H1 (cell line): ENCODE results near the gene KIFBP. TPM values are rescaled to one million over a fixed set of nuclear protein-coding genes. Genes with fewer than 3 reads are reported as not detected.

Experiments used
- ASH2L ChIP-seq: fragments of 200-600, 300-600 bp; sonication (generic); IDR thresholded peaks from one replicate; pipeline ENCODE4 v1.7.1; 2017; ENCODE audit warnings: low read length
- CTBP2 ChIP-seq: IDR thresholded peaks from 2 replicates; pipeline ENCODE4 v1.7.0; 2011; ENCODE audit warnings: borderline replicate concordance, mild to moderate bottlenecking, moderate library complexity, mixed read lengths, low read length; ENCODE audit not compliant: insufficient read depth, insufficient read length
- KDM1A ChIP-seq: fragments of 200-600, 300-600 bp; sonication (generic); IDR thresholded peaks from 2 replicates; pipeline ENCODE4 v1.7.1; 2016; ENCODE audit warnings: mild to moderate bottlenecking, low read length, borderline replicate concordance
- NANOG ChIP-seq: IDR thresholded peaks from 2 replicates; pipeline ENCODE4 v1.6.1; 2011; ENCODE audit warnings: low read length, low read depth, mild to moderate bottlenecking, inconsistent platforms; ENCODE audit not compliant: insufficient read depth, poor library complexity, severe bottlenecking
- RBBP5 ChIP-seq: IDR thresholded peaks from 2 replicates; pipeline ENCODE4 v1.7.1; 2012; ENCODE audit warnings: low read depth, mild to moderate bottlenecking, inconsistent platforms, low read length, moderate library complexity, borderline replicate concordance
- SAP30 ChIP-seq: fragments of 300-600 bp; sonication (generic); IDR thresholded peaks from 2 replicates; pipeline ENCODE4 v1.7.1; 2012; ENCODE audit warnings: low read length, moderate library complexity, mild to moderate bottlenecking, inconsistent platforms; ENCODE audit not compliant: insufficient read depth, insufficient replicate concordance
- TAF1 ChIP-seq: IDR thresholded peaks from 2 replicates; pipeline ENCODE4 v1.6.1; 2011; ENCODE audit warnings: mild to moderate bottlenecking, low read depth, low read length
- polyA plus RNA-seq, 7 experiments: library from polyadenylated mRNA; depleted of rRNA in 3 of 7; stranded (reverse) in 5 of 7; unstranded in 2 of 7; fragments of >200 nt in 5 of 7; fragments of 200-250 nt in 2 of 7; gene quantifications; 1 replicate in 5 of 7; 2 replicates in 1 of 7; 4 replicates in 1 of 7; pipeline versions ENCODE4 v1.2.1 to v1.2.3, GENCODE V29; 2011 to 2013; ENCODE audit warnings: missing spikeins in 2 of 7, mixed read lengths in 2 of 7
- total RNA-seq: library from RNA; stranded (reverse); fragmentation: NEBNext Ultra II Directional; extraction: Animal tissue kit (Norgen Biotek cat#: 25700); gene quantifications from 2 replicates; pipeline ENCODE4 v1.2.1, GENCODE V29; 2021
- TF ChIP-seq, protein P1 (sequence below): fragments of 300-600 bp; sonication (generic); IDR thresholded peaks from 2 replicates; pipeline ENCODE4 v1.7.1; 2012; ENCODE audit warnings: low read length, moderate library complexity, mild to moderate bottlenecking, inconsistent platforms; ENCODE audit not compliant: insufficient replicate concordance
- TF ChIP-seq, protein P2 (sequence below): IDR thresholded peaks from 2 replicates; pipeline ENCODE4 v1.6.1; 2012; ENCODE audit warnings: inconsistent platforms

Gene KIFBP
- total and polyA plus RNA-seq, 2 of the 8 experiments (the other 6 are each of a cell fraction or from before 2014, with no cell fraction given): 17.3 to 34.6 TPM

DNA sequence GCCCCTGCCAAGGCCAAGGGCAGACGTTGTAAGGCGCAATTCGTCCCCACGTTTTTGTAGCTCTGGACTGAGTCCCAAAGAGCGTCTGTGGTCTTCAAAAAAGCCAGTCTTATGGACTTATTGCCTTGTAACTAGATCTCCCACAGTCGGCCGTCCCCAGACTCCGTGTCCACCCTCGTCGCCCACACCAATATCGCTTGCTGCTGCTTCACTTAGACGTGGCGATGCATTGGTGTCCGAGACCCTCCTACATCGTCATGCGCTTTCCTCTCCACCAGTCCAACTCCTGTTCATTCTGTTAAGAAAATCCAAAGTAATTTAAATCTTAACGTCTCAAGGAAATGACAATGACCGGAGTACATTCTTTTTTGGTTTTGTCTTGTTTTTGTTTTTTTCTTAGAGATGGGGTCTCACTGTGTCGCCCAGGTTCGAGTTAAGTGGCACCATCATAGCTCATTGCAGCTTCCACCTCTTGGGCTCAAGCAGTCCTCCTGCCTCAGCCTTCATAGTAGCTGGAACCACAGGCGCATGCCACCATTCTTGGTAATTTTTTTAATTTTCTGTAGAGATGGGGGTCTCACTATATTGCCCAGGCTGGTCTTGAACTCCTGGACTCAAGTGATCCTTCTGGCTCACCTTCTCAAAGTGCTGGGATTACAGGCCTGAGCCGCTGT lies 851 bp downstream of the KIFBP start (continued):
- TF ChIP-seq KDM1A (peak; percentile 84), ASH2L (peak; percentile 78), SAP30 (peak; percentile 39), RBBP5 (no peak), CTBP2 (no peak), NANOG (no peak), TAF1 (no peak)
- TF ChIP-seq, protein P1, sequence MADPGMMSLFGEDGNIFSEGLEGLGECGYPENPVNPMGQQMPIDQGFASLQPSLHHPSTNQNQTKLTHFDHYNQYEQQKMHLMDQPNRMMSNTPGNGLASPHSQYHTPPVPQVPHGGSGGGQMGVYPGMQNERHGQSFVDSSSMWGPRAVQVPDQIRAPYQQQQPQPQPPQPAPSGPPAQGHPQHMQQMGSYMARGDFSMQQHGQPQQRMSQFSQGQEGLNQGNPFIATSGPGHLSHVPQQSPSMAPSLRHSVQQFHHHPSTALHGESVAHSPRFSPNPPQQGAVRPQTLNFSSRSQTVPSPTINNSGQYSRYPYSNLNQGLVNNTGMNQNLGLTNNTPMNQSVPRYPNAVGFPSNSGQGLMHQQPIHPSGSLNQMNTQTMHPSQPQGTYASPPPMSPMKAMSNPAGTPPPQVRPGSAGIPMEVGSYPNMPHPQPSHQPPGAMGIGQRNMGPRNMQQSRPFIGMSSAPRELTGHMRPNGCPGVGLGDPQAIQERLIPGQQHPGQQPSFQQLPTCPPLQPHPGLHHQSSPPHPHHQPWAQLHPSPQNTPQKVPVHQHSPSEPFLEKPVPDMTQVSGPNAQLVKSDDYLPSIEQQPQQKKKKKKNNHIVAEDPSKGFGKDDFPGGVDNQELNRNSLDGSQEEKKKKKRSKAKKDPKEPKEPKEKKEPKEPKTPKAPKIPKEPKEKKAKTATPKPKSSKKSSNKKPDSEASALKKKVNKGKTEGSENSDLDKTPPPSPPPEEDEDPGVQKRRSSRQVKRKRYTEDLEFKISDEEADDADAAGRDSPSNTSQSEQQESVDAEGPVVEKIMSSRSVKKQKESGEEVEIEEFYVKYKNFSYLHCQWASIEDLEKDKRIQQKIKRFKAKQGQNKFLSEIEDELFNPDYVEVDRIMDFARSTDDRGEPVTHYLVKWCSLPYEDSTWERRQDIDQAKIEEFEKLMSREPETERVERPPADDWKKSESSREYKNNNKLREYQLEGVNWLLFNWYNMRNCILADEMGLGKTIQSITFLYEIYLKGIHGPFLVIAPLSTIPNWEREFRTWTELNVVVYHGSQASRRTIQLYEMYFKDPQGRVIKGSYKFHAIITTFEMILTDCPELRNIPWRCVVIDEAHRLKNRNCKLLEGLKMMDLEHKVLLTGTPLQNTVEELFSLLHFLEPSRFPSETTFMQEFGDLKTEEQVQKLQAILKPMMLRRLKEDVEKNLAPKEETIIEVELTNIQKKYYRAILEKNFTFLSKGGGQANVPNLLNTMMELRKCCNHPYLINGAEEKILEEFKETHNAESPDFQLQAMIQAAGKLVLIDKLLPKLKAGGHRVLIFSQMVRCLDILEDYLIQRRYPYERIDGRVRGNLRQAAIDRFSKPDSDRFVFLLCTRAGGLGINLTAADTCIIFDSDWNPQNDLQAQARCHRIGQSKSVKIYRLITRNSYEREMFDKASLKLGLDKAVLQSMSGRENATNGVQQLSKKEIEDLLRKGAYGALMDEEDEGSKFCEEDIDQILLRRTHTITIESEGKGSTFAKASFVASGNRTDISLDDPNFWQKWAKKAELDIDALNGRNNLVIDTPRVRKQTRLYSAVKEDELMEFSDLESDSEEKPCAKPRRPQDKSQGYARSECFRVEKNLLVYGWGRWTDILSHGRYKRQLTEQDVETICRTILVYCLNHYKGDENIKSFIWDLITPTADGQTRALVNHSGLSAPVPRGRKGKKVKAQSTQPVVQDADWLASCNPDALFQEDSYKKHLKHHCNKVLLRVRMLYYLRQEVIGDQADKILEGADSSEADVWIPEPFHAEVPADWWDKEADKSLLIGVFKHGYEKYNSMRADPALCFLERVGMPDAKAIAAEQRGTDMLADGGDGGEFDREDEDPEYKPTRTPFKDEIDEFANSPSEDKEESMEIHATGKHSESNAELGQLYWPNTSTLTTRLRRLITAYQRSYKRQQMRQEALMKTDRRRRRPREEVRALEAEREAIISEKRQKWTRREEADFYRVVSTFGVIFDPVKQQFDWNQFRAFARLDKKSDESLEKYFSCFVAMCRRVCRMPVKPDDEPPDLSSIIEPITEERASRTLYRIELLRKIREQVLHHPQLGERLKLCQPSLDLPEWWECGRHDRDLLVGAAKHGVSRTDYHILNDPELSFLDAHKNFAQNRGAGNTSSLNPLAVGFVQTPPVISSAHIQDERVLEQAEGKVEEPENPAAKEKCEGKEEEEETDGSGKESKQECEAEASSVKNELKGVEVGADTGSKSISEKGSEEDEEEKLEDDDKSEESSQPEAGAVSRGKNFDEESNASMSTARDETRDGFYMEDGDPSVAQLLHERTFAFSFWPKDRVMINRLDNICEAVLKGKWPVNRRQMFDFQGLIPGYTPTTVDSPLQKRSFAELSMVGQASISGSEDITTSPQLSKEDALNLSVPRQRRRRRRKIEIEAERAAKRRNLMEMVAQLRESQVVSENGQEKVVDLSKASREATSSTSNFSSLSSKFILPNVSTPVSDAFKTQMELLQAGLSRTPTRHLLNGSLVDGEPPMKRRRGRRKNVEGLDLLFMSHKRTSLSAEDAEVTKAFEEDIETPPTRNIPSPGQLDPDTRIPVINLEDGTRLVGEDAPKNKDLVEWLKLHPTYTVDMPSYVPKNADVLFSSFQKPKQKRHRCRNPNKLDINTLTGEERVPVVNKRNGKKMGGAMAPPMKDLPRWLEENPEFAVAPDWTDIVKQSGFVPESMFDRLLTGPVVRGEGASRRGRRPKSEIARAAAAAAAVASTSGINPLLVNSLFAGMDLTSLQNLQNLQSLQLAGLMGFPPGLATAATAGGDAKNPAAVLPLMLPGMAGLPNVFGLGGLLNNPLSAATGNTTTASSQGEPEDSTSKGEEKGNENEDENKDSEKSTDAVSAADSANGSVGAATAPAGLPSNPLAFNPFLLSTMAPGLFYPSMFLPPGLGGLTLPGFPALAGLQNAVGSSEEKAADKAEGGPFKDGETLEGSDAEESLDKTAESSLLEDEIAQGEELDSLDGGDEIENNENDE: no peak
- TF ChIP-seq, protein P2, sequence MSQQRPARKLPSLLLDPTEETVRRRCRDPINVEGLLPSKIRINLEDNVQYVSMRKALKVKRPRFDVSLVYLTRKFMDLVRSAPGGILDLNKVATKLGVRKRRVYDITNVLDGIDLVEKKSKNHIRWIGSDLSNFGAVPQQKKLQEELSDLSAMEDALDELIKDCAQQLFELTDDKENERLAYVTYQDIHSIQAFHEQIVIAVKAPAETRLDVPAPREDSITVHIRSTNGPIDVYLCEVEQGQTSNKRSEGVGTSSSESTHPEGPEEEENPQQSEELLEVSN: no peak
